K562 (cell line): ENCODE measurements around the gene PCF11. TPM values are rescaled to one million over a fixed set of nuclear protein-coding genes. Genes with fewer than 3 reads are reported as not detected.
A peak's percentile ranks its signal among the peaks of the same experiment; 100 is the strongest.

Source experiments
- ASH1L ChIP-seq: fragments of 450-650 bp; IDR thresholded peaks from 2 replicates; pipeline ENCODE4 v1.6.1; 2018; ENCODE audit warnings: borderline replicate concordance, mild to moderate bottlenecking, low read depth; ENCODE audit not compliant: partially characterized antibody
- GTF2E2 ChIP-seq: fragments of 200-800 bp; sonication (Bioruptor generic); IDR thresholded peaks from 2 replicates; pipeline ENCODE4 v1.6.1; 2016; ENCODE audit warnings: missing genetic modification characterization, missing compliant biosample characterization
- NFE2 ChIP-seq: IDR thresholded peaks from 2 replicates; pipeline ENCODE4 v1.6.1; 2014; ENCODE audit warnings: antibody characterized with exemption, low read depth
- RAD51 ChIP-seq: fragments of 450-650 bp; IDR thresholded peaks from 2 replicates; pipeline ENCODE4 v1.7.1; 2016; ENCODE audit warnings: low read depth, mild to moderate bottlenecking, borderline replicate concordance
- RB1 ChIP-seq: fragments of 450-650 bp; IDR thresholded peaks from 2 replicates; pipeline ENCODE4 v1.6.1; 2017; ENCODE audit warnings: low read depth, mild to moderate bottlenecking
- TEAD2 ChIP-seq: fragments of 450-650 bp; IDR thresholded peaks from 2 replicates; pipeline ENCODE4 v1.6.1; 2016; ENCODE audit warnings: missing genetic modification characterization, control low read depth, missing compliant biosample characterization
- ZKSCAN3 ChIP-seq: fragments of 250-450 bp; sonication (Bioruptor Pico); IDR thresholded peaks from 2 replicates; pipeline ENCODE4 v1.4.0; 2020
- ZNF212 ChIP-seq: fragments of 450-650 bp; formaldehyde crosslinking; IDR thresholded peaks from 2 replicates; pipeline ENCODE4 v1.4.0; 2020; ENCODE audit warnings: mild to moderate bottlenecking
- ZNF316 ChIP-seq: fragments of 450-650 bp; IDR thresholded peaks from 2 replicates; pipeline ENCODE4 v1.6.1; 2016
- polyA plus RNA-seq, 8 experiments: library from polyadenylated mRNA; depleted of rRNA in 4 of 8; stranded (reverse) in 5 of 8; unstranded in 3 of 8; fragments of >200 nt; fragmentation: Nextera tagmentation in 2 of 8; fragmentation: Illumina TruSeq in 1 of 8; extraction: Ambion mirVana in 2 of 8; extraction: Trizol in 1 of 8; gene quantifications; 2 replicates each; pipeline versions ENCODE4 v1.2.1 to v1.2.3, GENCODE V29; 2011 to 2014; ENCODE audit warnings: inconsistent platforms in 1 of 8, missing spikeins in 1 of 8
- total RNA-seq, 7 experiments: library from RNA; depleted of rRNA in 6 of 7; stranded (reverse); fragments of >200 nt in 6 of 7; fragmentation: Illumina TruSeq in 2 of 7; extraction: Trizol in 2 of 7; gene quantifications; 2 replicates each; pipeline versions ENCODE4 v1.2.1 to v1.2.3, GENCODE V29; 2011 to 2021; ENCODE audit warnings: low replicate concordance in 1 of 7
- TF ChIP-seq, protein P1 (sequence below), 2 experiments: fragments of 450-650 bp in 1 of 2; sonication (generic) in 1 of 2; formaldehyde crosslinking in 1 of 2; IDR thresholded peaks; 2 replicates each; pipeline versions ENCODE4 v1.7.1 to v1.9.0; 2016 to 2022; ENCODE audit warnings: inconsistent platforms in 1 of 2, mild to moderate bottlenecking in 1 of 2, missing genetic modification reagents in 1 of 2
- TF ChIP-seq, protein P2 (sequence below): fragments of 450-650 bp; formaldehyde crosslinking; IDR thresholded peaks from 2 replicates; pipeline ENCODE4 v1.4.0; 2022; ENCODE audit warnings: mild to moderate bottlenecking, moderate library complexity
- TF ChIP-seq, protein P3 (sequence below): fragments of 250-450 bp; sonication (Bioruptor Pico); IDR thresholded peaks from 2 replicates; pipeline ENCODE4 v1.5.1; 2021; ENCODE audit warnings: mild to moderate bottlenecking
- TF ChIP-seq, protein P4 (sequence below): sonication (generic); formaldehyde crosslinking; IDR thresholded peaks from 2 replicates; pipeline ENCODE4 v1.9.0; 2022; ENCODE audit warnings: mild to moderate bottlenecking, missing genetic modification reagents
- TF ChIP-seq, protein P5 (sequence below): fragments of 450-650 bp; IDR thresholded peaks from 2 replicates; pipeline ENCODE4 v1.6.1; 2014; ENCODE audit warnings: low read depth, mild to moderate bottlenecking, moderate library complexity, borderline replicate concordance

Gene PCF11
- total and polyA plus RNA-seq, 9 of the 15 experiments (the other 6 are each of a cell fraction or from before 2014, with no cell fraction given) = 9.3 to 91.6 (median 54.4) TPM

DNA sequence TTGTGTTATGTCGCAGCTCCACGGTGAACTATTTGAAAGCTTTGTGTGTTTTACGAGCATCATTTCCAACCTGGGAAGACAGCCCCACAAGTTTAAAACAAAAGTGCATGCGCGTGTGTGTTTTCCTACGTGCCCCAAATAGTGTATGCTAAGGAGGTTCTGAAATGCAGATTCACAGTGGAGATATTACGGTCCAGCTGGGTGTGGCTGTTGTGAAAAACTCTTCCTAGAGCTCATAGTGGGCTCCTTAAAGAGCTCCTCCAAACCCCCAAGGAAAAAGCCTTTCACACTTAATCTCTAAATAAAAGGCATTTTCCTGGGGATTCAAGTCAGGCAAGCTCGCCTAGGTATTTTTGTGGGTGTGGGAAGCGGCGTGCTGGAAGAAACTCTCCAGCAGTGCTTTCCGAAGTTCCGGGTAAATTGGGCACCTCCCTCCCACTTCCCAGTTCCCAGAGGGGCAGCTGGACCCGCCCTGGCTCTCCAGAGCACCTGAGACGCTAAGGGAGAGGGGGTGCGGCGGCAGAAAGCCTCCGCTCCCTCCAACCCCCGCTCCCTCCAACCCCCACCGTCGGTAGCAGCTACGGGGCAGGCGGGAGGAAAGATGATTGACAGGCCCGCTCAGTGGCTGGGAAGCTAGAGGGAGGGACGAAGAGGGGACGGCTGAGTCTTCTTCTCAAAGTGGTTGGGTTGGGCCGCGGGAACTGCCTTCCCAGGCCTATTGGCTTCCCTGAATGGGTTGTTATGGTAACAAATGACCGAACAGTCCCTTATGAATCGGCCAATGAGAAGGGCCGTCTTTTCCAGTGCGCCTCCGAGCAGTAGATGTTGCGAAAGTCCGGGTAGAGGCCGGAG lies 561 bp upstream of the PCF11 start (continued):
- TF ChIP-seq, protein P1, sequence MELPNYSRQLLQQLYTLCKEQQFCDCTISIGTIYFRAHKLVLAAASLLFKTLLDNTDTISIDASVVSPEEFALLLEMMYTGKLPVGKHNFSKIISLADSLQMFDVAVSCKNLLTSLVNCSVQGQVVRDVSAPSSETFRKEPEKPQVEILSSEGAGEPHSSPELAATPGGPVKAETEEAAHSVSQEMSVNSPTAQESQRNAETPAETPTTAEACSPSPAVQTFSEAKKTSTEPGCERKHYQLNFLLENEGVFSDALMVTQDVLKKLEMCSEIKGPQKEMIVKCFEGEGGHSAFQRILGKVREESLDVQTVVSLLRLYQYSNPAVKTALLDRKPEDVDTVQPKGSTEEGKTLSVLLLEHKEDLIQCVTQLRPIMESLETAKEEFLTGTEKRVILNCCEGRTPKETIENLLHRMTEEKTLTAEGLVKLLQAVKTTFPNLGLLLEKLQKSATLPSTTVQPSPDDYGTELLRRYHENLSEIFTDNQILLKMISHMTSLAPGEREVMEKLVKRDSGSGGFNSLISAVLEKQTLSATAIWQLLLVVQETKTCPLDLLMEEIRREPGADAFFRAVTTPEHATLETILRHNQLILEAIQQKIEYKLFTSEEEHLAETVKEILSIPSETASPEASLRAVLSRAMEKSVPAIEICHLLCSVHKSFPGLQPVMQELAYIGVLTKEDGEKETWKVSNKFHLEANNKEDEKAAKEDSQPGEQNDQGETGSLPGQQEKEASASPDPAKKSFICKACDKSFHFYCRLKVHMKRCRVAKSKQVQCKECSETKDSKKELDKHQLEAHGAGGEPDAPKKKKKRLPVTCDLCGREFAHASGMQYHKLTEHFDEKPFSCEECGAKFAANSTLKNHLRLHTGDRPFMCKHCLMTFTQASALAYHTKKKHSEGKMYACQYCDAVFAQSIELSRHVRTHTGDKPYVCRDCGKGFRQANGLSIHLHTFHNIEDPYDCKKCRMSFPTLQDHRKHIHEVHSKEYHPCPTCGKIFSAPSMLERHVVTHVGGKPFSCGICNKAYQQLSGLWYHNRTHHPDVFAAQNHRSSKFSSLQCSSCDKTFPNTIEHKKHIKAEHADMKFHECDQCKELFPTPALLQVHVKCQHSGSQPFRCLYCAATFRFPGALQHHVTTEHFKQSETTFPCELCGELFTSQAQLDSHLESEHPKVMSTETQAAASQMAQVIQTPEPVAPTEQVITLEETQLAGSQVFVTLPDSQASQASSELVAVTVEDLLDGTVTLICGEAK (IDR thresholded peaks at IDR 0.05) = no peak
- TF ChIP-seq, protein P1 (CRISPR knock-in tag; IDR thresholded peaks at IDR 0.05) = no peak
- TF ChIP-seq, protein P2, sequence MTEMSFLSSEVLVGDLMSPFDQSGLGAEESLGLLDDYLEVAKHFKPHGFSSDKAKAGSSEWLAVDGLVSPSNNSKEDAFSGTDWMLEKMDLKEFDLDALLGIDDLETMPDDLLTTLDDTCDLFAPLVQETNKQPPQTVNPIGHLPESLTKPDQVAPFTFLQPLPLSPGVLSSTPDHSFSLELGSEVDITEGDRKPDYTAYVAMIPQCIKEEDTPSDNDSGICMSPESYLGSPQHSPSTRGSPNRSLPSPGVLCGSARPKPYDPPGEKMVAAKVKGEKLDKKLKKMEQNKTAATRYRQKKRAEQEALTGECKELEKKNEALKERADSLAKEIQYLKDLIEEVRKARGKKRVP (CRISPR knock-in tag) = 0 out of 2 replicates have a peak, but pooled peaks have one; percentile 16
- TF ChIP-seq, protein P3, sequence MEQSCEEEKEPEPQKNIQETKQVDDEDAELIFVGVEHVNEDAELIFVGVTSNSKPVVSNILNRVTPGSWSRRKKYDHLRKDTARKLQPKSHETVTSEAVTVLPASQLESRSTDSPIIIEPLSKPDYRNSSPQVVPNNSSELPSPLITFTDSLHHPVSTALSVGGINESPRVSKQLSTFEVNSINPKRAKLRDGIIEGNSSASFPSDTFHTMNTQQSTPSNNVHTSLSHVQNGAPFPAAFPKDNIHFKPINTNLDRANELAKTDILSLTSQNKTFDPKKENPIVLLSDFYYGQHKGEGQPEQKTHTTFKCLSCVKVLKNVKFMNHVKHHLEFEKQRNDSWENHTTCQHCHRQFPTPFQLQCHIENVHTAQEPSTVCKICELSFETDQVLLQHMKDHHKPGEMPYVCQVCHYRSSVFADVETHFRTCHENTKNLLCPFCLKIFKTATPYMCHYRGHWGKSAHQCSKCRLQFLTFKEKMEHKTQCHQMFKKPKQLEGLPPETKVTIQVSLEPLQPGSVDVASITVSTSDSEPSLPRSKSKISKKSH (CRISPR knock-in tag) = no peak
- no peak for TF ChIP-seq ZNF212 (CRISPR knock-in tag)
- TF ChIP-seq RB1 = peak; percentile 14; the same call in 1 of the 2 replicates
- no peak for TF ChIP-seq GTF2E2 (tag)
- no peak for TF ChIP-seq ZKSCAN3 (CRISPR knock-in tag)
- no peak for TF ChIP-seq ZNF316
- TF ChIP-seq RAD51 = no peak
- peak; percentile 70 for TF ChIP-seq ASH1L
- TF ChIP-seq, protein P4, sequence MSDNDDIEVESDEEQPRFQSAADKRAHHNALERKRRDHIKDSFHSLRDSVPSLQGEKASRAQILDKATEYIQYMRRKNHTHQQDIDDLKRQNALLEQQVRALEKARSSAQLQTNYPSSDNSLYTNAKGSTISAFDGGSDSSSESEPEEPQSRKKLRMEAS (CRISPR knock-in tag) = no peak
- no peak for TF ChIP-seq NFE2
- no peak for TF ChIP-seq TEAD2 (tag)
- TF ChIP-seq, protein P5, sequence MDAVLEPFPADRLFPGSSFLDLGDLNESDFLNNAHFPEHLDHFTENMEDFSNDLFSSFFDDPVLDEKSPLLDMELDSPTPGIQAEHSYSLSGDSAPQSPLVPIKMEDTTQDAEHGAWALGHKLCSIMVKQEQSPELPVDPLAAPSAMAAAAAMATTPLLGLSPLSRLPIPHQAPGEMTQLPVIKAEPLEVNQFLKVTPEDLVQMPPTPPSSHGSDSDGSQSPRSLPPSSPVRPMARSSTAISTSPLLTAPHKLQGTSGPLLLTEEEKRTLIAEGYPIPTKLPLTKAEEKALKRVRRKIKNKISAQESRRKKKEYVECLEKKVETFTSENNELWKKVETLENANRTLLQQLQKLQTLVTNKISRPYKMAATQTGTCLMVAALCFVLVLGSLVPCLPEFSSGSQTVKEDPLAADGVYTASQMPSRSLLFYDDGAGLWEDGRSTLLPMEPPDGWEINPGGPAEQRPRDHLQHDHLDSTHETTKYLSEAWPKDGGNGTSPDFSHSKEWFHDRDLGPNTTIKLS = no peak
